ENCODE results near the gene IFNG.

The IFNG gene

DNA sequence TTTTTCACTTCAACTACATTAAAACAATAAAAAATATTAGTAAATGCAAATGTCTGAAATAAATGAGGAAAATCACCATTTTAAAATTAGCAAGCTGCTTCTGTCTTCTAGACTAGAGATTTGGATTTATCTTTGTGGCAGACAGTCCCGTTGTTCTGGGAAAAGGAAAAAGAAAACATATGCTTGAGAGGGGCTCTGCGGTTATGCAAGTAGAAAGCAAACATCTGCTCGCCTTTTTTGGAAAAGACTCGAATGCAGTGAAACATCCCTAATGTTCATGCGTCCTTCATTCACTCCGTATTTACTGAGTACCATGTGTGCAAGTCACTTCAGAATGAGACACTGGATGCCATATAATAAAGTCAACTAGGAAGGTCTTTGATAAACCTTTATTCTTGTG lies 44.9 kb downstream of the IFNG start:
- no peak for DNase-seq

DNA sequence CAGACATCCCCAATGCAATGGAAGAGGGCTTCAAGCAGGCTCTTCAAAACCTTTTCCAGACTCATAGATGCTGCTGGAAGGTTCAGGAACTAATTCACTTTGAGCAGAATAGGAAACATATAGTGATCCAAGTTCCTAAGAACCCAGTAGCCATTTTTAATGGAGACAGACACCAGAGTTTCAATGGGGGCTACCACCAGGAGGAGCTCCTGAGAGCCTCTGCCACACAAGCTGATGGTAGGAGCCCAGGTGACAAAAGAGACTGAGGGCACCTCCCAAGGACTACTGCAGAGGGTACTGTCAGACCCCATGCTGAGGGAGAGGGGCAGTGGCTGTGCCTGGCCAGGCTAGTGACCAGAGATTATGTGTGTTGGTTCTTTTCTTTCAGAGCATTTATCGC lies 45.9 kb downstream of the IFNG start:
- DNase-seq: peak; percentile 44

DNA sequence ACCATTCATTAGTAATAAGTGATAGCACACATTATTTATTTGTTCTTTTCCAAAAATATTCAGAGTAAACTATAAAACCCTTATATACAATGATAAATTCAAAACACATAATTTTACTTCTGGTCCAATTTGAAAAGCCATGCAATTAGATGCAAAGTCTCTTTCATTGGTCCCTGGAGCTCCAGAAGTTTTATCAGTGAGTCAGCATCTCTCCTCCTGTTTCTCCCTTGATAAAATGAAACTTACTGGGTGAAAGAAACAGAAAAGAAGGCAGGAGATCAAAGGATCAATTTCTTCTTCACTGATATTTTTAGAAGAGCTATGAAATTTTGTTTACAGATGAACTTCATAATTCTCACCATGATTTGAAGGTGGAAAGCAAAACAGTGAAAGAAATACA lies 47.5 kb downstream of the IFNG start:
- no peak for DNase-seq

DNA sequence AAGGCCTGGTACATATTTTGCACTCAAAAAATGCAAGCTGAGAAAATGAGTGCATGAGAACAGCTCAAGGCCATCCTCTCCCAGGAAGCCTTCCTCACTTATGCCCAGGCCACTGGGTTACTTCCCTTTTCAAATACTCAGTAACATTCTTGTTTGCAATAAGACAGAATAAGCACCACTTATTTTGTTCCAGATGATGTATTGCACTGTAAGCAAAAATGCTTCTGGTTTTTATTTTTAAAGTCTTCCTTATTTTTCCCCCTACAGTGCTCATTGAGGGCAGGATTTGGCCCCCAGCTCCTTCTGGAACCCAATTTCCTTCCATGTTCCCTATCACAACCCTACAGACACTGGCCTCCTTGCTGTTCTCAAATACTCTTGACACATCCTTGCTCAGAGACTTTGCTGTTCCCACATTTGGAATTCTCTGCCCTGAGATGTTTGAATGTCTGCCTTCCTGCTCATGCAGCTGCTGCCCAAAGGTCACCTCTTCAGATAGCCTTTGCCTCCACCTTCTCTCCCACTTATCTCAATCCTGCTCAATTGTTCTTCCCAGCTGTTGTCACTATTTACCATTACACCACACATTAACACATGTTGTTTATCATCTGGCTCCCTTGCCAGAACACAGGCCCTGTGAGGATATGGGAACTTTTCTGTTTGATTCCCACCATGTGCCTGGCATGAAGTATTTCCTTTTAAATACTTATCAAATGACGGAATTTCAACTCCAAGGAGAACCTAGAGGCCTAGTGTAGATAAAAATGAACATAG lies 49.9 kb downstream of the IFNG start:
- no peak for DNase-seq

DNA sequence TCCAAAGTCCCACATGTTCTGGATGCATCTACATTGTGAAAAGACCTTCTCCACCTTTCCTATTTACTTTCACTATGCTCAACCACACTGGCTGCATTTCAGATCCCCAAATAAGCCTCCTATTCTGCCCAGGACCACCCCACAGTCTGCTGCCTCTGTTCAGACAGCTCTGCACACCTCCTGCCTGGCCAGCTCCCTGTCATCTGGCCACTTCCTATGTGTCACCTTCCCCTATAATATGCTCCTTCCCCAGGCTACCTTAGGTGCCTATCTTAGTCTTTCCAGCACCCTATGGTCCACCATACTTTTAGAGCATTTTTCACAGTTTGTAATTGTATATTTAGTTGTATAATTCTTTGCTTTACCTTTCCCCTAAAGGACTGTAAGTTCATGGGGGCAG lies 50.5 kb downstream of the IFNG start:
- no peak for DNase-seq

GRCh38 chr12:68106660-68107059 lies 52.9 kb downstream of the IFNG start:
- no peak for DNase-seq

GRCh38 chr12:68106160-68106559 lies 53.4 kb downstream of the IFNG start:
- DNase-seq: no peak

Data from CD4-positive, alpha-beta T cell treated with Interleukin-4 for 4 hours (primary cell).